H1 (cell line): ENCODE measurements around the gene GAD2. TPM values are rescaled to one million over a fixed set of nuclear protein-coding genes. Genes with fewer than 3 reads are reported as not detected.

Source experiments
- CTCF ChIA-PET: fragments of 300-600 bp; sonication (Branson Sonifier 250); formaldehyde crosslinking; loops from one replicate; lab custom pipeline; 2021; ENCODE audit not compliant: partially characterized antibody; lab: Charles Lee
- POLR2A ChIA-PET: fragments of 300-600 bp; sonication (Branson Sonifier 250); formaldehyde crosslinking; loops from one replicate; lab custom pipeline; 2021; ENCODE audit warnings: inconsistent platforms; ENCODE audit not compliant: partially characterized antibody; lab: Charles Lee
- DNase-seq, 2 experiments: peaks; one replicate each; pipeline versions ENCODE4 v3.0.0 to v3.0.0-alpha.2; 2010 to 2022; ENCODE audit warnings: low spot score in 2 of 2, low read depth in 1 of 2, mixed read lengths in 1 of 2
- FAIRE-seq: peaks from 2 replicates; lab custom pipeline; 2011; peaks lifted over from hg19 to GRCh38; lab: Jason Lieb, UNC
- H2AFZ ChIP-seq: 2 replicates; pipeline ENCODE4 v1.8.1; 2012; ENCODE audit warnings: low read length, inconsistent platforms
- H2AK5ac ChIP-seq: 2 replicates; pipeline ENCODE4 v1.6.1; 2013; ENCODE audit warnings: low read depth, low read length
- H2BK120ac ChIP-seq: replicated peaks from 2 replicates; pipeline ENCODE3; 2013; ENCODE audit warnings: low read depth, low read length, inconsistent platforms
- H2BK12ac ChIP-seq: 2 replicates; pipeline ENCODE4 v1.6.1; 2013; ENCODE audit warnings: low read depth, low read length
- H2BK15ac ChIP-seq: 2 replicates; pipeline ENCODE4 v1.6.1; 2013; ENCODE audit warnings: low read length
- H2BK20ac ChIP-seq: 2 replicates; pipeline ENCODE4 v1.6.1; 2013; ENCODE audit warnings: low read length
- H2BK5ac ChIP-seq: 2 replicates; pipeline ENCODE4 v1.6.1; 2013; ENCODE audit warnings: low read depth, low read length
- H3K14ac ChIP-seq: 2 replicates; pipeline ENCODE4 v1.6.1; 2013; ENCODE audit warnings: inconsistent platforms; ENCODE audit not compliant: insufficient read length
- H3K18ac ChIP-seq: 2 replicates; pipeline ENCODE4 v1.6.1; 2013; ENCODE audit warnings: low read length; ENCODE audit errors: extremely low read depth
- H3K23ac ChIP-seq: 2 replicates; pipeline ENCODE4 v1.6.1; 2013; ENCODE audit warnings: inconsistent platforms; ENCODE audit not compliant: insufficient read length
- H3K23me2 ChIP-seq: 2 replicates; pipeline ENCODE4 v1.6.1; 2013; ENCODE audit warnings: low read depth, low read length
- H3K27ac ChIP-seq: 2 replicates; pipeline ENCODE4 v1.6.1; 2011; ENCODE audit warnings: low read depth, low read length, inconsistent platforms
- H3K27me3 ChIP-seq, 4 experiments: replicated peaks in 1 of 4; 1 replicate in 1 of 4; 2 replicates in 3 of 4; pipeline versions ENCODE4 v1.6.1 to v1.8.1; 2011 to 2013; ENCODE audit warnings: low read length in 3 of 4, mild to moderate bottlenecking in 3 of 4, inconsistent platforms in 2 of 4, mixed read lengths in 2 of 4, moderate library complexity in 1 of 4; ENCODE audit not compliant: control insufficient read depth in 3 of 4, insufficient read depth in 3 of 4; ENCODE audit errors: extremely low read depth in 1 of 4
- H3K36me3 ChIP-seq, 4 experiments: 2 replicates each; pipeline versions ENCODE4 v1.6.1 to v1.8.1; 2011 to 2013; ENCODE audit warnings: mild to moderate bottlenecking in 4 of 4, low read length in 3 of 4, moderate library complexity in 2 of 4, control low read depth in 1 of 4, inconsistent platforms in 1 of 4; ENCODE audit not compliant: insufficient read depth in 4 of 4, control insufficient read depth in 2 of 4
- H3K4ac ChIP-seq: replicated peaks from 2 replicates; pipeline ENCODE3; 2013; ENCODE audit warnings: low read length, low read depth, mixed read lengths, inconsistent platforms; ENCODE audit not compliant: insufficient read length
- H3K4me1 ChIP-seq, 4 experiments: replicated peaks in 1 of 4; 1 replicate in 1 of 4; 2 replicates in 3 of 4; pipeline versions ENCODE4 v1.6.1 to v1.8.1; 2011 to 2013; ENCODE audit warnings: low read length in 3 of 4, inconsistent platforms in 2 of 4, mixed read lengths in 1 of 4; ENCODE audit not compliant: insufficient read depth in 4 of 4, control insufficient read depth in 3 of 4
- H3K4me2 ChIP-seq, 2 experiments: 2 replicates each; pipeline versions ENCODE4 v1.6.1 to v1.8.1; 2011 to 2013; ENCODE audit warnings: low read depth in 2 of 2, low read length in 2 of 2, control low read depth in 1 of 2, inconsistent platforms in 1 of 2, mild to moderate bottlenecking in 1 of 2; ENCODE audit not compliant: insufficient read depth in 1 of 2
- H3K4me3 ChIP-seq, 4 experiments: fragments of 200-600, 300-600 bp in 1 of 4; sonication (generic), shearing (Covaris generic), sonication (Bioruptor Twin) in 1 of 4; 2 replicates each; pipeline versions ENCODE4 v1.5.1 to v1.8.1; 2011 to 2016; ENCODE audit warnings: low read length in 4 of 4, low read depth in 3 of 4, control low read depth in 2 of 4, inconsistent platforms in 2 of 4, mild to moderate bottlenecking in 2 of 4, mixed read lengths in 1 of 4, moderate library complexity in 1 of 4; ENCODE audit not compliant: insufficient read depth in 2 of 4; ENCODE audit errors: extremely low read depth in 1 of 4
- H3K56ac ChIP-seq: replicated peaks from 2 replicates; pipeline ENCODE3; 2013; ENCODE audit warnings: low read depth, mild to moderate bottlenecking, mixed read lengths, low read length, inconsistent platforms; ENCODE audit not compliant: insufficient read length
- H3K79me1 ChIP-seq: 2 replicates; pipeline ENCODE4 v1.6.1; 2013; ENCODE audit warnings: low read depth, low read length, control low read depth
- H3K79me2 ChIP-seq, 2 experiments: 2 replicates each; pipeline versions ENCODE4 v1.6.1 to v1.8.1; 2012 to 2013; ENCODE audit warnings: low read length in 2 of 2, mild to moderate bottlenecking in 2 of 2, inconsistent platforms in 1 of 2; ENCODE audit not compliant: insufficient read depth in 2 of 2, control insufficient read depth in 1 of 2
- H3K9ac ChIP-seq, 4 experiments: replicated peaks in 1 of 4; 1 replicate in 1 of 4; 2 replicates in 3 of 4; pipeline versions ENCODE4 v1.6.1 to v1.8.1; 2011 to 2013; ENCODE audit warnings: low read depth in 3 of 4, low read length in 3 of 4, control low read depth in 2 of 4, mild to moderate bottlenecking in 2 of 4, moderate library complexity in 2 of 4, inconsistent platforms in 1 of 4; ENCODE audit errors: extremely low read depth in 1 of 4
- H3K9me3 ChIP-seq, 2 experiments: 2 replicates each; pipeline versions ENCODE4 v1.6.1 to v1.8.1; 2012 to 2013; ENCODE audit warnings: mild to moderate bottlenecking in 2 of 2, moderate library complexity in 2 of 2, control low read depth in 1 of 2, inconsistent platforms in 1 of 2, low read depth in 1 of 2, low read length in 1 of 2, mixed read lengths in 1 of 2; ENCODE audit not compliant: insufficient read depth in 2 of 2
- H4K20me1 ChIP-seq, 2 experiments: replicated peaks in 1 of 2; 2 replicates each; pipeline versions ENCODE3 to v1.8.1; 2011 to 2013; ENCODE audit warnings: inconsistent platforms in 2 of 2, low read length in 2 of 2, mild to moderate bottlenecking in 1 of 2; ENCODE audit not compliant: insufficient read depth in 2 of 2, control insufficient read depth in 1 of 2
- H4K5ac ChIP-seq: 2 replicates; pipeline ENCODE4 v1.6.1; 2013; ENCODE audit warnings: low read length, low read depth, mixed read lengths, inconsistent platforms; ENCODE audit not compliant: insufficient read length
- H4K8ac ChIP-seq: 2 replicates; pipeline ENCODE4 v1.8.0; 2013; ENCODE audit warnings: mild to moderate bottlenecking, moderate library complexity, low read length, inconsistent platforms; ENCODE audit not compliant: insufficient read depth; ENCODE audit errors: extremely low read depth
- H4K91ac ChIP-seq: replicated peaks from 2 replicates; pipeline ENCODE3; 2013; ENCODE audit warnings: low read length, mixed read lengths, inconsistent platforms; ENCODE audit not compliant: insufficient read length
- ATF2 ChIP-seq: IDR thresholded peaks from 2 replicates; pipeline ENCODE4 v1.6.1; 2012; ENCODE audit warnings: low read length, inconsistent platforms
- CHD2 ChIP-seq: IDR thresholded peaks from 2 replicates; pipeline ENCODE4 v1.6.1; 2012; ENCODE audit warnings: low read length, improper control_type of control experiment
- CTBP2 ChIP-seq: IDR thresholded peaks from 2 replicates; pipeline ENCODE4 v1.7.0; 2011; ENCODE audit warnings: borderline replicate concordance, mild to moderate bottlenecking, moderate library complexity, mixed read lengths, low read length; ENCODE audit not compliant: insufficient read depth, insufficient read length
- E2F6 ChIP-seq: IDR thresholded peaks from 2 replicates; pipeline ENCODE4 v1.6.1; 2012; ENCODE audit warnings: inconsistent platforms
- FOSL1 ChIP-seq: IDR thresholded peaks from 2 replicates; pipeline ENCODE4 v1.6.1; 2011; ENCODE audit warnings: mild to moderate bottlenecking, low read depth, low read length, moderate library complexity; ENCODE audit not compliant: insufficient read depth
- HDAC2 ChIP-seq, 2 experiments: fragments of 300-600 bp in 1 of 2; sonication (generic) in 1 of 2; IDR thresholded peaks; 2 replicates each; pipeline ENCODE4 v1.6.1; 2011 to 2012; ENCODE audit warnings: low read depth in 2 of 2, low read length in 2 of 2, mild to moderate bottlenecking in 2 of 2, moderate library complexity in 2 of 2, borderline replicate concordance in 1 of 2, inconsistent platforms in 1 of 2
- RAD21 ChIP-seq, 2 experiments: IDR thresholded peaks in 1 of 2; conservative IDR thresholded peaks in 1 of 2; 2 replicates each; pipeline ENCODE4 v1.6.1; 2011; ENCODE audit warnings: low read depth in 2 of 2, low read length in 2 of 2, improper control_type of control experiment in 1 of 2, inconsistent platforms in 1 of 2, mild to moderate bottlenecking in 1 of 2, moderate library complexity in 1 of 2
- SIX5 ChIP-seq: IDR thresholded peaks from 2 replicates; pipeline ENCODE4 v1.6.1; 2011; ENCODE audit warnings: mild to moderate bottlenecking, low read depth, low read length
- SP2 ChIP-seq: IDR thresholded peaks from 2 replicates; pipeline ENCODE4 v1.6.1; 2012; ENCODE audit warnings: mild to moderate bottlenecking, low read length, inconsistent platforms
- SP4 ChIP-seq: IDR thresholded peaks from 2 replicates; pipeline ENCODE4 v1.6.1; 2012; ENCODE audit warnings: low read length, inconsistent platforms
- WGBS, 2 experiments: shearing (Covaris generic) in 1 of 2; methylation state at CpG; one replicate each; pipeline versions ENCODE4 v1.1.6 to v1.1.7; 2013 to 2015; ENCODE audit warnings: low lambda C conversion rate in 2 of 2, mixed read lengths in 2 of 2, inconsistent platforms in 1 of 2, low coverage in 1 of 2, missing lambda C conversion rate in 1 of 2; ENCODE audit not compliant: insufficient replicate concordance in 2 of 2, insufficient coverage in 1 of 2, insufficient read length in 1 of 2; ENCODE audit errors: extremely low coverage in 1 of 2, missing lambda C conversion rate in 1 of 2; 5-methylcytosine and 5-hydroxymethylcytosine counted together
- polyA plus RNA-seq, 7 experiments: library from polyadenylated mRNA; depleted of rRNA in 3 of 7; stranded (reverse) in 5 of 7; unstranded in 2 of 7; fragments of >200 nt in 5 of 7; fragments of 200-250 nt in 2 of 7; gene quantifications; 1 replicate in 5 of 7; 2 replicates in 1 of 7; 4 replicates in 1 of 7; pipeline versions ENCODE4 v1.2.1 to v1.2.3, GENCODE V29; 2011 to 2013; ENCODE audit warnings: missing spikeins in 2 of 7, mixed read lengths in 2 of 7
- total RNA-seq: library from RNA; stranded (reverse); fragmentation: NEBNext Ultra II Directional; extraction: Animal tissue kit (Norgen Biotek cat#: 25700); gene quantifications from 2 replicates; pipeline ENCODE4 v1.2.1, GENCODE V29; 2021

Gene GAD2
- total and polyA plus RNA-seq, 2 of the 8 experiments (the other 6 are each of a cell fraction or from before 2014, with no cell fraction given): 0.30 to 0.47 TPM

- H2BK5ac ChIP-seq: no peak overlapping the region
- FAIRE-seq (no peak), DNase-seq (no peak)
- no peak overlapping the region for H3K23ac ChIP-seq
- POLR2A ChIA-PET: no interaction called here
- TF ChIP-seq SP2: no peak
- TF ChIP-seq ATF2: no peak
- TF ChIP-seq CHD2: no peak
- TF ChIP-seq E2F6: no peak
- no peak for TF ChIP-seq SIX5
- no peak for TF ChIP-seq SP4
- no peak for TF ChIP-seq CTBP2
- no peak for TF ChIP-seq FOSL1
- no peak for TF ChIP-seq HDAC2 (IDR thresholded peaks at IDR 0.05; ENCODE audit: borderline replicate concordance in 1 of 2, low read depth in 2 of 2, low read length in 2 of 2)
- TF ChIP-seq RAD21 (IDR thresholded peaks at IDR 0.05 in 1 of 2, conservative IDR thresholded peaks at IDR 0.05 in 1 of 2; ENCODE audit: low read depth in 2 of 2, low read length in 2 of 2): no peak
- H3K14ac ChIP-seq: no peak overlapping the region
- no peak overlapping the region for H4K5ac ChIP-seq
- 89% methylated on average over 5 of the region's 5 CpGs; no CpG with 5 or more reads in 1 of the 2 experiments for WGBS, 2 experiments
- H3K23me2 ChIP-seq: no peaks in the 10 kb centered on the region
- H2AFZ ChIP-seq: no peak overlapping the region
- peaks cover 0 to 10% (median 2%) of the 10 kb centered on the region in 4 experiments; a peak in 2 of 7 replicates for H3K4me1 ChIP-seq
- no peak overlapping the region for H3K4ac ChIP-seq
- H2BK120ac ChIP-seq: no peak overlapping the region
- H3K36me3 ChIP-seq: no peaks in the 10 kb centered on the region
- H3K9ac ChIP-seq: no peak overlapping the region
- H3K4me2 ChIP-seq: no peak overlapping the region
- H3K9me3 ChIP-seq: no peaks in the 10 kb centered on the region
- no peak overlapping the region for H3K27ac ChIP-seq
- no peaks in the 10 kb centered on the region for H3K79me1 ChIP-seq
- no peak overlapping the region for H2AK5ac ChIP-seq
- no peaks in the 10 kb centered on the region for H3K79me2 ChIP-seq
- CTCF ChIA-PET: interaction anchor here (0.6 to 1.9 kb wide), 6 partner anchors 10 to 103 kb away, joined by 3 to 6 read pairs (median 3); partner anchors contain the start of gene GAD2
- H2BK20ac ChIP-seq: no peak overlapping the region
- no peaks in the 10 kb centered on the region for H3K27me3 ChIP-seq
- H2BK15ac ChIP-seq: no peak overlapping the region
- H4K20me1 ChIP-seq: no peaks in the 10 kb centered on the region
- H4K8ac ChIP-seq: no peak overlapping the region
- no peak overlapping the region for H4K91ac ChIP-seq
- H3K18ac ChIP-seq: no peak overlapping the region
- H3K56ac ChIP-seq: no peak overlapping the region
- no peak overlapping the region for H2BK12ac ChIP-seq
- no peak overlapping the region for H3K4me3 ChIP-seq
These were observed 26.8 kb downstream of the GAD2 start for GRCh38 chr10:26243351-26243720.
